Activated CD4-positive, CD25-positive, alpha-beta regulatory T cell treated with anti-CD3 and anti-CD28 coated beads, Interleukin-2, amount 50 U/mL, for 16 hours (primary cell): ENCODE data around the gene PDE2A.
A peak's percentile ranks its signal among the peaks of the same experiment; 100 is the strongest.

Experiments used
- DNase-seq: peaks from one replicate; pipeline ENCODE4 v3.0.0-alpha.2; 2020; ENCODE audit warnings: low read depth, low spot score

The PDE2A gene

DNA sequence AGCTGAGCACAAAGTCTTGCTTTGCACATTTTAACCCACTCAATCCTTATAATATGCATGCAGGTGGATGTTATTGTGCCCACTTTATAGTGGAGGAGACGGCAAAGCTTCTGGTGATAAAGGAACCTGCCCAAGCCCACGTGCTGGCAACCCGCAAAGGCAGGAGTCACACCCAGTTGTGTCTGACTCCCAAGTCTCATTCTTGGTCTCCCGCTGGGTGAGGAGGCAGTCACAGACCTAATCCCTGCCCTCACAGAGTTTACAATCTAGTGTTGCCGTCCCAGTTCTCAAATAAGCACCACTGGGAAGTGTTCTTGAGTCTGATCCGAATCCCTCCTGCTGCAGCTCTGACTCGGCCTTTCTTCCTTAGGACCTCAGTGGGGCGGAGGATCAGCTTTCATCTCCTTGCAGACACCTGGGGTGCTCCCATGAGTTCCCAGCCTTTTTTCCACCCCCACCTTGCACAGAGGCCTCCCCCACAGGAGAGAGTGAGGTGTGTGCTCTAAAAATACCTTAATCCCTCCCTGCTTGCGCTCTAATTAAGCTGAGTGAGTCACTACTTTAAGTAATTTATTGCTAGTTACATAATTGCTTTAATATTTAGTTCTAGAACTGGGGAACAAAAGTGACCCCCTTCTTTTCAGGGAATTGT, 15.1 kb downstream of the PDE2A start:
- DNase-seq, result no peak

DNA sequence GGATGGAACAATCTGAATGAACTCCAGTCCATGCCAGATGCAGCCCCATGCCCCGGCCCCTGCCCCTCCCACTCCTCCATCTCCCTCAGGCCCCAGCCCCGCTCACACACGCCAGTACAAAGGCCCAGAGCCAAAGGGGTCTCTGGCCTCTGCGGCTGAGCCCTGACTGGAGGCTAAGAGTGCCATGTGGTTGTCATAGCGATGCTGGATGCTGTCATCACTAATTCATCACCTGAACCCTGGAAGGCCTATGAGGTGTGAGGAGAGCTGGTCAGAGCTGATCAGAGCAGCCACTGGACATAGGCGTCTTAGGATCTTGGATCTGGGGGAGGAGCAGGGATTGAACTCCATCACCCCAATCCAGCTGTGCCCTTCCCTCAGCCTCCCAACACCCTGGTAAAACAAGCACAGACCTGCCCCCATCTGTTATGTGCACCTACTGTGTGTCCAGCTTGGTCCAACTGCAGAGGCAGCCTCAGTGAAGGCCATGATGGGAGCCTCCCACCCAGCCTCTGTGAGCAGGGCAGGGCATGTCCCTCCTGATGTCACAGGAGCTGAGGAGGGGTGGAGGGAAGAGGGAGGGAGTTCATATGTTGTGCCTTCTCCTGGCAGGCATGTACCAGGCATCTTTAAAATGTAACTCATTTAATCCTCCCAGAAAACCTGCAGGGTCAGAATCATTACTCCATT, 16.7 kb downstream of the PDE2A start:
- no peak for DNase-seq

DNA sequence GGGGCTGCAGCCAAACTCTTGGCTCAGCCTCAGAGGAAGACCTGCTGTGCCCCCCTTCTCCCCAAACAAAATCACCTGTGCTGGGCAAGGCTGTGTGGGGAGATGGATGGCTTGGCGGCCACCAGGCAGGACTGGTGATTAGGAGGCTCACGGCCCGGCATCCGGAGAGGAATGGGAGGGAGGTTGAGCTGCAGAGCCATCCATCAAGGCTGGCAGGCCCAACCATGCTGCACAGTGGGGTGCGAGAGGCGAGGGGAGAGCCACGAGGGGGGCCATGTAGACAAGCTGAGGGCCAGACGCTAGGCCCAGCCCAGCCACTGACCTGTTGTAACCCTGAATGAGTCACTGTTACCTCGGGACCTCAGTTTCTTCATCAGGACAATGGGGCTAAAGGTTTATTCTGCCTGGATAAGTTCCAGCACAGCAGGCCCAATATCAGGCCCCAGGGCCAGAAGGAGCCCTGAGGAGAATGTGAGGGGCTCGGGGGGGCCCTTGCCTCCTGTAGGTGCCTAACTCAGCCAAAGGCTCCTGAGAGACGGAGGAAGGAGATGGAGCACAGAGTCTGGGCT, 18.2 kb downstream of the PDE2A start:
- no peak for DNase-seq

DNA sequence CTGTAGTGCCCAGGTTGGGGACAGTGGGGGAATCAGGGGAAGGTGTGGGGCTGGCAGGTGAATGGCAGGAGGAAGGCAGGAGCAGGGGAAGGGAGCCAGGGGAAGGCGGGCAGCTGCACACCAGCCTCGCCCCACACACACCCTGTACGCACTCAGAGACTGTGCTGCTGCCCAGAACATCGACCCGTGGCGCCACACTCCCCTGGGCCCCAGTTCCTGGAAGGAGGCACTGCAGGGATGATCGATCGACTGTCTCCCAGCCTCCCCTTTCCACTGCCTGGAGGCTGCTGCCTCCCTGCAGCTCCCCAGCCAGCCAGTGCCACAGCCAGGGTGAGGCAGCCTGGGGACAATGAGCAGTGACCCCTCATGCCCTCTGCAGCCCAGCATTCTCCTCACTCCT, 19.2 kb downstream of the PDE2A start:
- DNase-seq, result no peak

DNA sequence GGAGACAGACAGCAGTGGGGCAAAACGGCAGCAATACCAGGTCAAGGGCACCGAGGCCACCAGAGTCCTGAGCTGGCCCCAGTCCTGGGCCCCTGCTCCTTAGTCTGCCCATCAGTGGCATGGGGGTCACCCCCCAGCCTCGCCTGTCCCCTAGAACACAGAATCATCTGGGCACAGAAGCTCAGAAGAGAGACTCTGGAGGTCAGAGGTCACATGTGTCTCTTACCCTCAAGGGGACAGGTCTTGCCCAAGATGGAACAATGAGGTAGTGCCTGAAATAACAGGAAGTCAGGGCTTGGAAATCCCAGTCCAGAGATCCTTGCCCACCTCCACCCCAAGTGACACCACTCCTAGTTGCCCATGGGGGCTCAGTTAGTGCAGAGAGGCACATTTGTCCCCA, 20.6 kb downstream of the PDE2A start:
- DNase-seq, result no peak

DNA sequence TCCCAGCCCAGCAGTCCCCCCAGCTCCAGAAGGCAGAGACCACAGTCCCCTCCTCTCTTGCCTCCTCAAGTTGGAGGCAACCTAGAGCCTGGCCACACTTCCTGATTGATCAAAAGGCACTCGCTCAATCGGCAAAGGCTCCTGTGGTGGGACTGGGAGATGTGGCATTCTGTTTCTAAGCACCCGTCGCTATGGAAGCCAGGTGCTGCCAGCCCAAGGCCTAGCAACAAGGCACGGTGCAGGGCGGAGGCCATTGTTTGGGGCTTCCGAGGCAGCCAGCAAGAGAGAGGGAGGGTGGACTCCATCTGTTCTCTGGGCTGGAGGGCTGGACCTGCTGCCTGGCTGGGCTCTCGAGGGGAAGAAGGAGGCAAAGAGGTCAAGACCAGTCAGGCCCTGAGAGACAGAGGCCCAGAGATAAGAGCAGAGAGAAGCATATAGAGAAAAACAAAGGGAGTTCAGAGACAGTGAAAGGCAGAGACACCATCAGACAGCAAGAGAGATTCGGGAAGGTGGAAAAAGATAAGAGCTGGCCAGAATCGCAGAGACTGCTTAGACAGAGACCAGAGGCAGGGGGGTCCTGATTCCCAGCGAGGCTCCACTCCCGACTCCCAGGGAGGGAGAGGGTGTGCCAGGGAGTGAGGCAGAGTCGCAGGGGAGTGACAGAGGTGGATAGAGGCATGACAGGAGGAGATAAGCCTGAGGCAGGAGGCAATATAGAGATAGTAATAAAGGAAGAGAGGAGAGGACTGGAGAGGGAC, 21.2 kb downstream of the PDE2A start:
- DNase-seq, result no peak

DNA sequence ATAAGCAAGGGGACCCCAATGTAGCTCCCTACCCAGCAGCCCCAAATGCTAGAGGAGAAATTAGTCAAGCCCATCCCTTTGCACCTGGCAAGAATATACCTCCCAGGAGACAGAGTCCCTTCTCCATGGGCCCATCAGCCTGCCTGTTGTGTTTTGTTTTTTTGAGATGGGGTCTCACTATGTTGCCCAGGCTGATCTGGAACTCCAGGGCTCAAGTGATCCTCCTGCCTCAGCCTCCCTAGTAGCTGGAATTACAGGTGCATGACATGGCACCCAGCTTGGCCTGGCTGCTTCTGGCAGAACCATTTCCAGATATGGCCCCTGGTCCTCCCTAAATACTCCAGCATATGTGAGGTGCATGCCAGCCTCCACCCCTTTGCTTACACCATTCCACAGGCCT, 22.1 kb downstream of the PDE2A start:
- no peak for DNase-seq

DNA sequence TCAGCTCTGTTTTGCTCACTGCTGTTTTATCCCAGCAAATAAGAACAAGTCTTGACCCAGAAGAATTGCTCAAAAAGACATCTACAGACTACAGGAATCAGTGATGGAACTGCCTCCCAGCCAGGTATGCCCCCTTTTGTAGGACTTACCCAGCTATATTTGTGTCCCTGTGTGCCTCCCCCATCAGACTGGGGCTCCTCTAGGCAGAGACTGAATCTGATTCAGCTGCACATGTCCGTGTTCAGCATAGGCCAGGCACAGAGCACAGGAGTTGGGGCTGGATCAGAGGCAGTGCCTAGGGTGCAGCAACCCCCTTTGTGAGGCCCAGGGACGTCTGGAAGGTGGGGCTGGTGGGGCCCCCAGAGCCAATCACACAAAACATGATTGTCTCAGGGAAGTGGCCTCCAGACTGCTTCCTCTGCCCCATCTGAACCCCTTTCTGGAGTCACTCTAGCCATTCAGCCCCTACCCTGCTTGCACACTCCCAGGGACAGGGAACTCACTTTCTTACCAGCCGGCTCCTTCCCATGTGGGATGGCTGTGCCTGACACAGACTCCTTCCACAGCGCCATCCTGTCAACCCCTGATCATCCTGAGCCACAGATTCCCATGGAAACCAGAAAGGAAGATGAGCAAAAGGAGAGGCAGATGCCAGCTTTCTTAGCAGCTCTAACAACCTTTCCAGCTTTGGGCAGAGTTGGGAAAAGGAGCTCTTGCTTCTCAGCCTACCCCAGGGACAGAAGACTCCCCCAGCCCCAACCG, 24.8 kb downstream of the PDE2A start:
- DNase-seq, result no peak

DNA sequence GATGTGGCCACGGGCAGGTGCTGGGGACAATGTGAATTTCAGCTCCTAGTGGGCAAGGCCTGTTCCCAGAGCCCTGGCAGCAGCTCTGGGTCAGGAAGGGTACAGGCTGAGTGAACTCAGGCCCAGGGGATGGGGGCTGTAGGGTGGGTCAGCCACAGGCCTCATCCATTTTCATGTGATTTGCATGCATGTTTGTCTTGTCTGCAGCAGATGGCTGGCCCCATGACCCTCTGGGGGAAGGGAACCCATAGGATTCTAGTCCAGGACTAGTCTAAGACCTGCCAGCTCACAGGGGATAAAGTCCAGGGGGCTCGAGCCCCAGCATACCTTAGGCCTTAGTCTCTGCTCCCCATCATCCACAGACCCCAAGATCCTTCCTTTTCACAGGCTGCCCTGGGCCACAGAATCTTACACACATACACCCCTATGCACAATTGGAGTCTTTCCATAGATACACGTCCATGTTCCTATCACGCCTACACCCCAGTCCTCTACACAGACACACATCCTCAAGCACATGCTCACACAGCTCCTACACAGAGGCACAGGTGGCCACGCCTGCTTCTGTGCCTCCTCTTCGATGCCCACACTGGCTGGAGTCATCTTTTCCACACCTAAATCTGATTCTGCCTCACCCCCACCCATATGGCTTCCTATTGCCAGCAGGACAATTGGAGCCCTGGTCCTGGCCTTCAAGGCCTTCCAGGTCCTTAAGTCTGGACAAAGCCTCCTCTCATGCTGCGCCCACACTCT, 25.7 kb downstream of the PDE2A start:
- DNase-seq, result no peak

DNA sequence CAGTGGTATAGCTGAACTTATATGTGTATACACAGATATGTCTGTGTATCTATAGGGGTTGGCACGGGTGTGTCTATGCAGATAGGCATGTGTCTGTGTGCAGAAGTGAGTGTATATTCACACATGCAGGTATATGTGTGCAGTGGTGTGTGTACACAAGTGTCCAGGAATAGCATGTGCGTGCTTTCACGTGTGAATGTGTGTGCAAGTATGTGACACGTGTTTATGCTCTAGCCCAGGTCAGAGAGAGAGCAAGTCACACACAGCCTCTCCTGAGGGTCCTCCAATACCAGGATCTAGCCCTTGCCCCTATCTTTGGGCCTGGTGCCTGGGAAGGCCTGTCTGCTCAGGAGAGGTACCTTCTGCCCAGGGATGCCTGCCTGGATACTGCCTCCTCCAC, 26.3 kb downstream of the PDE2A start:
- no peak for DNase-seq

DNA sequence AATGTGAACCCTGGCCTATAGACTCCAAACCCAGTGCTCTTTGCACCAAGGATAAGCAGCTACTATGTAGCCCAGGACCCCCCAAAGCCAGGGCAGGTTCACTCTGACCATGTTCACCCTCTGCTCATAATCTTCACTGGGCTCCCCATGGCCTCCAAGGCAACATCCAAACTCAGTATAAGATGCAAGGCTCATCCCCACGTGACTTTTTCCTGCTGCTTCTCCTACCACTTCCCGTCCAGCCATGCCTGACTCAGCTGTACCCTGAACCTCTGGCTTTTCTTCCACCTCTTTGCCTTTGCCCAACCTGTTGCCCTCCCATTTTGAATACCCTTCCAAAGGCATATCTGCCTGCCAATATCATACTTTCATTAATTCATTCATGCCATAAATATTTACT, 27.8 kb downstream of the PDE2A start:
- no peak for DNase-seq

DNA sequence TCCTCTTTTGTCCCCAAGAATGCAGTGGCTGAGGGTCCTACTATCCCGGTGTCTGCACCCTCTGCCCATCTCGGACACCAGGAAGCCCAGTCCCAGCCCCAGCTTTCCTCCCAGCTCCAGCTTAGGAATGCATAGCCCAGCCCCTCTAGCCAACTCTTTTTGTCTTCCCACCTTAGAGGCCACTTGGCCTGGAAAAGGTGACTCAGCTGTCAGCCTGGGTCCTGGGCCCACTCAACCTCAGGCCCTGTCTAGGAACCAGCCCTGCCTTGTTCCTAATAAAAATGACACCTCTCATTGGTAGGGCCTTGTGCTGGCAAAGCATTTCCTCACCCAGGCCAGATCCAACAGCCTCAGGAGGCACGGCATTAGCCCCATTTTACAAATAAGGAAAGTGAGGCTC, 28.2 kb downstream of the PDE2A start:
- no peak for DNase-seq

DNA sequence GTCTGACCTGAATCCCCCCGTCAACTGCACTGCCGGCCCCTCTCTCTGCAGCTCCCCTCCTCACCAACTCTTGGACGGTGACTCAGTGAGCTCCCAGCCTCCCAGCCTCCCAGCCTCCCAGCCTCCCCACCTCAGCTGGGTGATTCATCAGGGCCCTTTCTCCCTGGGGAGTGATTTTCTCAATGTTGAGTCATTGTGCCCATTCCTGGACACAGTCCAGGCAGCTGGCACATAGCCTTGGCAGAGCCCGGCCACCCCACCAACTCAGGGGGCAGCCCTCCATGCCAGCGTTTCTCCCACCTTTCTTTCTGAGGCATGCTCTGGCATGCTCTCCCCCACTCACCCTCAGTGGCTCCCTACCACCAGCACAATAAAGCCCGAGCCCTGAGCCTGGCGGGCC, 30.7 kb downstream of the PDE2A start:
- no peak for DNase-seq

DNA sequence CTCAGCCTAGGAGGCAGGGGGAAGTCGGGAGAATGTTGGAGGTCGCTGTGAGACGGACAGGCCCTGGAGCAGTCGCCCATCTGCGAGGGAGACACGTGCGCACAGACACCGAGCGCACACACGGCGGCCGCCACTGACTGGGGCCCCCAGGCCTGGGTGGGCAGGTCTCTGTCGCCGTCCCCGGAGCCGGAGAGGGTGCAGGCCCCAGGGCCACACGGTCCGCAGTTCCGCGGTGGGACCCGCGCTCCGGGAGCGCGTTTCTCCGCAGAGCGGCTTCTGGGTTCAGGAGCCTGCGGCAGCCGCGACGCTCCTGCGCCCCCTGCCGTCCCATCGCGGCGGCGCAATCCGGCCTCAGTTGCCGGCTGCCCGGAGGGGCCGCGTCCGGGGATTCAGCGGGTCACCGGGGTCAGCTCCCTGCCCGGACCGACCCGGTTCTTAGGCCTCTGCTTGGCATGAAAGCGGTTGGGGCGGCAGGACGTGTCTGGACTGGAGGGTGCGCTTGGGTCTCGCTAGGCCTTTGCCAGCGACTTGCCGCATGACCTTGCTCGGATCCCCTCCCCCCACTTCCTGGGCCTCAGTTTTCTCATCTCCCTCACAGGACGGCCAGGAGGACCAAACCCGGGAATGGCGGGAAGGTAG, 31.2 kb downstream of the PDE2A start:
- peak; percentile 20 for DNase-seq

DNA sequence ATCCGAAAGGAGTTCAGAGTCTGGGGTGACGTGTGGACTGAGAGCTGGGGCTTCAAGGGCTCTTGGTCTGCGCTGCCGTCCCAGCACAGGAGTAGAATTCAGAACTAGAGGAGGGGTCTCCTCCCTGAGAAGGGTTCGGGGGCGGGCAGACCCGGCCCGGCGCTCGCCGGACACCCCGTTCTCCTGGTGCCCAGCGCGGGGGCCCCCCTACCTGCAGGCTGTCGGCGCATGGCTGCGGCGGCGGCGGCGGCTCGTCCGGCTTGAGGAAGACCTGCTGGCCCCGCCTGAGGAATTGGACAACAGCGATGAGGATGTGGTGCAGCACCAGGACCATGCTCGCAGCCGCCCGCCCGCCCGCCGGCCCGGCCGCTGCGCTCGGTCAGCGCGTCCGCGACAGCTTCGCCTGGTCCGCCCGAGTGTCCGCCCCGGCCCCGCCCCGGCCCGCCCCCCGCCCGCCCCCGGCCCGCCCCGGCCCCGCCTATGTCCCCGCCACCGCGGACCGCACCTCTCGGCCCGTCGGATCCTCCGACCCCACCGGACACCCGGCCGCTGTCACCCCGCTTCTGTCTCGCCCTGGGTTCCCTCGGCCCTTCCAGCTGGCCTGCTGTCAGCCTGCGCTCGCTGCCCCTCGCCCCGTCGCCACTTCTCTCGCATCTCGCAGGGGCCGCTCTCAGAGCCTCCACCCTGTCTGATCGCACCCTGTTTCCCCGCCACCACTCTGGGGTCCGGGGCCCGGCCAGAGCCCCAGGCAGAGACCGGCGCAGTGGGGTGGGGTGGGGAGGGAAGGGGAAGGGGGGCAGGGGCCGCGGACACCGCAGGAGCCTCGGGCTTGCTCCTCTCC, 32.0 kb downstream of the PDE2A start:
- DNase-seq, result no peak

DNA sequence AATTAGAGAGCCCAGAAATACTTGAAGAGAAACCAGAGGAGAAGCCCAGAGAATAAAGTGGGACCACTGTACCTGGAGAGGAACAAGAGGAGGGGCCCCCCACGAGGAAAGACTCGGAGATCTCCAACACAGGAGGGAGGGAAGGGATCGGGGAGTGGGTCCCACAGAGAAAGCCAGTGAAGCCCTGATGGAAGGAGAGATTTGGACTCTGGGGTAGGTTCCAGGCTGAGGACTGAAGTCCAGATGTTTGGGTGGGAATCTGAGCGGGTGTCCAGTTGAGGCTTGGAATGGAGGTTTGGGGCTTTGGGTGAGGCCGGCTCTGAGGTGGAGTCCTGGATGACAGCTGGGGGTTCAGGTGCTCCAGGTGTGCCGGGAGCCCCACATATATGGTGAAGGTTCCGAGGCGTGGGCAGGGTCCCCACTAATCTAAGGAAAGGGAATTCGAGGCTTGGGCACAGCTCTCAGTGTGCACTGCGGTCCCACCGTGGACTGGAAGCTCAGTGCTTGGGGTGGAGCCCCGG, 32.6 kb downstream of the PDE2A start:
- DNase-seq, result no peak

DNA sequence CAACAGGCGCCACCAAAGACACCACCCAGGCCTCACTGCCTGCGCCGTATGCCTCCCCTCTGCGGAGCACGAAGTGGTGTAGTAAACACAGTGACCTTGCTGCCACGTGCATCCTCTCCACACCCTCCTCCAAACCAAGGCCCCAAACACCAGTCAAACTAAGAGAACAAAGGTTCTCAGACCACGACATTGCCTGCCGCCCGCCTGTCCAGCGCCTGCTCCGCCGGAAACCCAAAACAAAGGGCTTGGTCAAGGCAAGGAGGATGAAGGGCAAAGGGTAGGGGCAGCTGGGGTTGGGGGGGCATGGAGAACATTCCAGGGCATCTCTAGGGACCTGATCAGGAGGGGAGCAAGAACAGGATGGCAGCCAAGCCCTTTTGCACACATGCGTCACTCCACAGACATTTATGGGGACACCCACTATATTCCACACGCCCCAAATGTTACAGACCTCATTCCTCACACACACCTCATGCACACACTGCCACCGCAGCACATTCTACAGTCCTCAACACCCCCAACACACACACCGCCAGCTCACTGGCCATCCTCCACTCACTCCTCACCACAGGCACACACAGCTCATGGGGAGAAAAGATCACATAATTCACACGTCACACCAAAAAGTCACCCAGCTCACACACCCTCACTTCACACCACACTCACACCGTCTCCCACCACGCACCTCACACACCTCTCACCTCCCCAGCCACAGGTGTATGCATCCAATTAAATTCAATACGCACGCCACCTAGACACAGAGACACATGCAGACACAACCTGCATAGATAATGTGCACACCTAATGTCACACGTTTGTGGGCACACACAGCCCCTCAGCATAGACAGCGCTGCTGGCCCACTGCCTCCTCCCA, 34.5 kb downstream of the PDE2A start:
- DNase-seq, result no peak

DNA sequence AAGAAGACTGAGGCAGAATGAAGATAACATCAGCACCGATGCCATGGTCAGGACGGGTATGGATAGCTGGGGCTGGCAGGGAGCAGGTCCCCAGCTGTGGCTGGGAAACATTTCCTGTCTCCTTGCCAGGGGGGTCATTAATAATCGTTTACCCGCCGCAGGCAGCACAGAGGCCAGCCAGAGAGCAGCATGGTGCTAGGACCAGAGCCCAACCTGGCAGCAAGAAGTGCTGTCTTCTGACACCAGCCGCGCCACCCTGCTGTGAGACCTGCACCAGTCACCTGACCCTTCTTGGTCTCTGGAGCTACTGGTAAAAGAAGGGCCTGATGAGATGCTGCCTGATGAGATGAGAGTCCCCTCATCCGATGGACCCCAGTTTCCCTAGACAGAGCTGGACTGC, 36.3 kb downstream of the PDE2A start:
- DNase-seq, result no peak

DNA sequence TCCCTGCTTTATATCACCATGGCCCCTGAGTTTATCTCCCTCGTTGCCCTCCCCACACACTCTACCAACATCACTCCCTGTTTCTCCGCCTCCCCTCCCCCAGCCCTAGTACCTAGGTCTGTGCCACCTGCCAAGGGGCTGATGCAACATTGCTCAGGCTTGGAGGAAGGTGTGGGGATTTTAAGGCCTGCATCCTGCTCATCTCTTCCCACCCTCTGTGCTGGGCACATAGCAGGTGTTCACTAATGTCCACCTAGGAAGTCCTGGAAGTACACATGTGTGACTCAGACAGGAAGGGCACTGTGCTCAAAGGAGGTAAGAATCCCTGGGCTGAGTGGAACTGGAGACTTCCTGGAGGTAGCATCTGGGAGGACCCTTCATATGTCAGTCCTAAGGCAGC, 37.0 kb downstream of the PDE2A start:
- DNase-seq, result no peak
